SK-N-SH treated with all-trans-retinoic acid at 6 μM for 48 hours (cell line): ENCODE measurements around the gene MORC3.
"Not testable (repeated sequence)": the region's sequence is repeated elsewhere in the genome, so short reads cannot be mapped to it uniquely, and the experiment has no call there.

Experiments used
- ATAC-seq: fragments of 200-7000 bp; cut with Tn5 transposase; 3 replicates; pipeline ENCODE4 v1.9.1; 2020; ENCODE audit warnings: mild to moderate bottlenecking, moderate library complexity
- ARNTL ChIP-seq: fragments of 450-650 bp; formaldehyde crosslinking; IDR thresholded peaks from 2 replicates; pipeline ENCODE4 v1.5.0; 2020; ENCODE audit warnings: low read depth, mild to moderate bottlenecking, moderate library complexity, borderline replicate concordance
- BACH2 ChIP-seq: fragments of 250-450 bp; sonication (Bioruptor Pico); IDR thresholded peaks from 2 replicates; pipeline ENCODE4 v1.9.0; 2021; ENCODE audit warnings: mild to moderate bottlenecking, borderline replicate concordance
- CSDC2 ChIP-seq: fragments of 250-450 bp; sonication (Bioruptor Pico); IDR thresholded peaks from 2 replicates; pipeline ENCODE4 v1.5.0; 2020; ENCODE audit warnings: mild to moderate bottlenecking, moderate library complexity
- ESRRG ChIP-seq: fragments of 250-450 bp; sonication (Bioruptor Pico); IDR thresholded peaks from 2 replicates; pipeline ENCODE4 v1.6.1; 2021; ENCODE audit warnings: mild to moderate bottlenecking
- GLIS3 ChIP-seq: fragments of 250-450 bp; sonication (Bioruptor Pico); IDR thresholded peaks from 2 replicates; pipeline ENCODE4 v1.5.0; 2020; ENCODE audit warnings: mild to moderate bottlenecking, moderate library complexity
- ISL1 ChIP-seq: fragments of 250-450 bp; sonication (Bioruptor Pico); IDR thresholded peaks from 2 replicates; pipeline ENCODE4 v2.1.2; 2022; ENCODE audit warnings: mild to moderate bottlenecking, moderate library complexity
- OSR1 ChIP-seq: fragments of 250-450 bp; sonication (Bioruptor Pico); IDR thresholded peaks from 2 replicates; pipeline ENCODE4 v1.8.0; 2022; ENCODE audit warnings: moderate library complexity, mild to moderate bottlenecking, inconsistent platforms
- PPARA ChIP-seq: fragments of 250-450 bp; sonication (Bioruptor Pico); IDR thresholded peaks from 2 replicates; pipeline ENCODE4 v1.5.0; 2020; ENCODE audit warnings: mild to moderate bottlenecking, borderline replicate concordance
- RARB ChIP-seq: fragments of 250-450 bp; sonication (Bioruptor Pico); IDR thresholded peaks from 2 replicates; pipeline ENCODE4 v1.8.0; 2021; ENCODE audit warnings: mild to moderate bottlenecking, moderate library complexity
- SNAI2 ChIP-seq: fragments of 250-450 bp; sonication (Bioruptor Pico); IDR thresholded peaks from 2 replicates; pipeline ENCODE4 v1.5.0; 2020; ENCODE audit warnings: mild to moderate bottlenecking, moderate library complexity
- TCF4 ChIP-seq: fragments of 250-450 bp; sonication (Bioruptor Pico); IDR thresholded peaks from 2 replicates; pipeline ENCODE4 v1.8.0; 2021; ENCODE audit warnings: mild to moderate bottlenecking, moderate library complexity, borderline replicate concordance
- TOX ChIP-seq: fragments of 250-450 bp; sonication (Bioruptor Pico); IDR thresholded peaks from 2 replicates; pipeline ENCODE4 v1.8.0; 2021; ENCODE audit warnings: mild to moderate bottlenecking, moderate library complexity, borderline replicate concordance
- ZC3H10 ChIP-seq: fragments of 250-450 bp; sonication (Bioruptor Pico); IDR thresholded peaks from 2 replicates; pipeline ENCODE4 v1.5.1; 2021; ENCODE audit warnings: mild to moderate bottlenecking, moderate library complexity
- ZFP3 ChIP-seq: fragments of 250-450 bp; sonication (Bioruptor Pico); IDR thresholded peaks from 2 replicates; pipeline ENCODE4 v1.5.0; 2020; ENCODE audit warnings: mild to moderate bottlenecking, moderate library complexity
- ZFP30 ChIP-seq: fragments of 450-650 bp; formaldehyde crosslinking; IDR thresholded peaks from 2 replicates; pipeline ENCODE4 v1.5.0; 2022; ENCODE audit warnings: mild to moderate bottlenecking, moderate library complexity
- ZNF565 ChIP-seq: fragments of 450-650 bp; formaldehyde crosslinking; conservative IDR thresholded peaks from 2 replicates; pipeline ENCODE4 v1.5.0; 2020; ENCODE audit warnings: low read depth, mild to moderate bottlenecking, moderate library complexity
- ZNF70 ChIP-seq: fragments of 450-650 bp; formaldehyde crosslinking; IDR thresholded peaks from 2 replicates; pipeline ENCODE4 v1.5.0; 2020; ENCODE audit warnings: mild to moderate bottlenecking, moderate library complexity
- ZNF8 ChIP-seq: fragments of 450-650 bp; formaldehyde crosslinking; IDR thresholded peaks from 2 replicates; pipeline ENCODE4 v1.5.0; 2020; ENCODE audit warnings: mild to moderate bottlenecking, moderate library complexity
- TF ChIP-seq, protein P1 (sequence below): fragments of 250-450 bp; sonication (Bioruptor Pico); IDR thresholded peaks from 2 replicates; pipeline ENCODE4 v1.5.0; 2020; ENCODE audit warnings: mild to moderate bottlenecking, moderate library complexity
- TF ChIP-seq, protein P2 (sequence below): fragments of 250-450 bp; sonication (Bioruptor Pico); IDR thresholded peaks from 2 replicates; pipeline ENCODE4 v1.8.0; 2020; ENCODE audit warnings: mild to moderate bottlenecking, moderate library complexity, borderline replicate concordance
- TF ChIP-seq, protein P3 (sequence below): fragments of 250-450 bp; sonication (Bioruptor Pico); IDR thresholded peaks from 2 replicates; pipeline ENCODE4 v1.5.1; 2020; ENCODE audit warnings: low read depth, mild to moderate bottlenecking, moderate library complexity
- TF ChIP-seq, protein P4 (sequence below): fragments of 250-450 bp; sonication (Bioruptor Pico); IDR thresholded peaks from 2 replicates; pipeline ENCODE4 v1.5.1; 2021; ENCODE audit warnings: mild to moderate bottlenecking, moderate library complexity
- TF ChIP-seq, protein P5 (sequence below): fragments of 250-450 bp; sonication (Bioruptor Pico); IDR thresholded peaks from 2 replicates; pipeline ENCODE4 v1.8.0; 2021; ENCODE audit warnings: low read depth, mild to moderate bottlenecking, moderate library complexity, borderline replicate concordance

MORC3 gene

DNA sequence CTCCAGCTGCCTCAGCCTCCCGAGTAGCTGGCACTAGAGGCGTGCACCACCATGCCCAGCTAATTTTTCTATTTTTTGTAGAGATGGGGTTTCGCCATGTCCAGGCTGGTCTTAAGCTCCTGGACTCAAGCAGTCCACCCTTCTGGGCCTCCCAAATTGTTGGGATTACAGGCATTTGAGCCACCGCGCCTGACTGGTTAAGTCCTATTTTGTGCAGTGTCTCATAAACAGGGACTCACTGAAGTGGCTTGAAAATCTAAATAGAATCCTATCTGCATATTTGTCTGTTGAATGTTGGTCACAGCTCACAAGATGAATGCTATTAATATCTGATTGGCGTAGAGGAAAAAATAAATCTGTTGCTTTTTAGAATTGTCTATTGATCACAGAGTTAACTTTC, 59.3 kb downstream of the MORC3 start:
- no peak for ATAC-seq
- TF ChIP-seq, protein P1, sequence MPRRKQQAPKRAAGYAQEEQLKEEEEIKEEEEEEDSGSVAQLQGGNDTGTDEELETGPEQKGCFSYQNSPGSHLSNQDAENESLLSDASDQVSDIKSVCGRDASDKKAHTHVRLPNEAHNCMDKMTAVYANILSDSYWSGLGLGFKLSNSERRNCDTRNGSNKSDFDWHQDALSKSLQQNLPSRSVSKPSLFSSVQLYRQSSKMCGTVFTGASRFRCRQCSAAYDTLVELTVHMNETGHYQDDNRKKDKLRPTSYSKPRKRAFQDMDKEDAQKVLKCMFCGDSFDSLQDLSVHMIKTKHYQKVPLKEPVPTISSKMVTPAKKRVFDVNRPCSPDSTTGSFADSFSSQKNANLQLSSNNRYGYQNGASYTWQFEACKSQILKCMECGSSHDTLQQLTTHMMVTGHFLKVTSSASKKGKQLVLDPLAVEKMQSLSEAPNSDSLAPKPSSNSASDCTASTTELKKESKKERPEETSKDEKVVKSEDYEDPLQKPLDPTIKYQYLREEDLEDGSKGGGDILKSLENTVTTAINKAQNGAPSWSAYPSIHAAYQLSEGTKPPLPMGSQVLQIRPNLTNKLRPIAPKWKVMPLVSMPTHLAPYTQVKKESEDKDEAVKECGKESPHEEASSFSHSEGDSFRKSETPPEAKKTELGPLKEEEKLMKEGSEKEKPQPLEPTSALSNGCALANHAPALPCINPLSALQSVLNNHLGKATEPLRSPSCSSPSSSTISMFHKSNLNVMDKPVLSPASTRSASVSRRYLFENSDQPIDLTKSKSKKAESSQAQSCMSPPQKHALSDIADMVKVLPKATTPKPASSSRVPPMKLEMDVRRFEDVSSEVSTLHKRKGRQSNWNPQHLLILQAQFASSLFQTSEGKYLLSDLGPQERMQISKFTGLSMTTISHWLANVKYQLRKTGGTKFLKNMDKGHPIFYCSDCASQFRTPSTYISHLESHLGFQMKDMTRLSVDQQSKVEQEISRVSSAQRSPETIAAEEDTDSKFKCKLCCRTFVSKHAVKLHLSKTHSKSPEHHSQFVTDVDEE (CRISPR knock-in tag) = no peak
- TF ChIP-seq ARNTL (CRISPR knock-in tag) (no peak), ZNF70 (CRISPR knock-in tag) (no peak), ZC3H10 (no peak), OSR1 (CRISPR knock-in tag) (no peak), ESRRG (no peak), CSDC2 (no peak), PPARA (CRISPR knock-in tag) (no peak), BACH2 (CRISPR knock-in tag) (no peak), ZNF8 (no peak), TOX (no peak)
- TF ChIP-seq, protein P2, sequence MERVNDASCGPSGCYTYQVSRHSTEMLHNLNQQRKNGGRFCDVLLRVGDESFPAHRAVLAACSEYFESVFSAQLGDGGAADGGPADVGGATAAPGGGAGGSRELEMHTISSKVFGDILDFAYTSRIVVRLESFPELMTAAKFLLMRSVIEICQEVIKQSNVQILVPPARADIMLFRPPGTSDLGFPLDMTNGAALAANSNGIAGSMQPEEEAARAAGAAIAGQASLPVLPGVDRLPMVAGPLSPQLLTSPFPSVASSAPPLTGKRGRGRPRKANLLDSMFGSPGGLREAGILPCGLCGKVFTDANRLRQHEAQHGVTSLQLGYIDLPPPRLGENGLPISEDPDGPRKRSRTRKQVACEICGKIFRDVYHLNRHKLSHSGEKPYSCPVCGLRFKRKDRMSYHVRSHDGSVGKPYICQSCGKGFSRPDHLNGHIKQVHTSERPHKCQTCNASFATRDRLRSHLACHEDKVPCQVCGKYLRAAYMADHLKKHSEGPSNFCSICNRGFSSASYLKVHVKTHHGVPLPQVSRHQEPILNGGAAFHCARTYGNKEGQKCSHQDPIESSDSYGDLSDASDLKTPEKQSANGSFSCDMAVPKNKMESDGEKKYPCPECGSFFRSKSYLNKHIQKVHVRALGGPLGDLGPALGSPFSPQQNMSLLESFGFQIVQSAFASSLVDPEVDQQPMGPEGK = no peak
- TF ChIP-seq, protein P3, sequence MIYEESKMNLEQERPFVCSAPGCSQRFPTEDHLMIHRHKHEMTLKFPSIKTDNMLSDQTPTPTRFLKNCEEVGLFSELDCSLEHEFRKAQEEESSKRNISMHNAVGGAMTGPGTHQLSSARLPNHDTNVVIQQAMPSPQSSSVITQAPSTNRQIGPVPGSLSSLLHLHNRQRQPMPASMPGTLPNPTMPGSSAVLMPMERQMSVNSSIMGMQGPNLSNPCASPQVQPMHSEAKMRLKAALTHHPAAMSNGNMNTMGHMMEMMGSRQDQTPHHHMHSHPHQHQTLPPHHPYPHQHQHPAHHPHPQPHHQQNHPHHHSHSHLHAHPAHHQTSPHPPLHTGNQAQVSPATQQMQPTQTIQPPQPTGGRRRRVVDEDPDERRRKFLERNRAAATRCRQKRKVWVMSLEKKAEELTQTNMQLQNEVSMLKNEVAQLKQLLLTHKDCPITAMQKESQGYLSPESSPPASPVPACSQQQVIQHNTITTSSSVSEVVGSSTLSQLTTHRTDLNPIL = no peak
- TF ChIP-seq, all 23 proteins: peak for 0

DNA sequence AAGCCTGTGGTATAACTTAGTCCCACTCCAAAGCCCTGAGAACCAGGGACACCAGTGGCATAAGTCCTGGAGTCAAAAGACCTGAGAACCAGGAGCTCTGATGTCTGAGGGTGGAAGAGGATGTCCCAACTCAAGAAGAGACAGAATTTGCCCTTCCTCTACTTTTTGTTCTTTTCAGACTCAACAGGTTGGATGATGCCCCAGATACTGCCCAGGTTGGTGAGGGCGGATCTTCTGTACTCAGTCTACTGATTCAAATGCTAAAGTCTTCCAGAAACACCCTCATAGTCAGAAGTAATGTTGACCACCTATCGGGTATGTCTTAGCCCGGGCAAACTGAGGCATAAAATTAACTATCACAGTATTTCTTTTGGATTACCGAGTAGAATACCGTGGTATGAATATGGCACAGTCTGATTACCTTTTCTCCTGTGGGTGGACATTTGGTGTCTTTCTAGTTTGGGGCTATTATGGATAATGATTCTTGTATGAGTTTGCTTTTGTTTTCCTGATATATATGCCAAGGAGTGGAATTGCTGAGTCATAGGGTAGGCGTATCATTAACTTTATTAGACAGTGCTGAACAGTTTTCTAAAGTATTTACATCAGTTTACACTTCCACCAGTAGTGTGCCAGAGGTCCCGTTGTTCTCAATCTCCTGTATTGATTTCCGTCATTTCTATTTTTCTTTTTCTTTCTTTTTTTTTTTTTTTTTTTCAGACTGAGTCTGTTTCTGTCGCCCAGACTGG, 62.0 kb downstream of the MORC3 start:
- TF ChIP-seq, protein P1 (CRISPR knock-in tag) = no peak
- TF ChIP-seq GLIS3 (CRISPR knock-in tag) (no peak), TCF4 (no peak), ESRRG (no peak), ARNTL (CRISPR knock-in tag) (no peak), RARB (CRISPR knock-in tag) (no peak), ZNF565 (no peak), TOX (no peak), ZFP3 (CRISPR knock-in tag) (no peak), ISL1 (CRISPR knock-in tag) (no peak), SNAI2 (no peak), ZFP30 (CRISPR knock-in tag) (no peak), CSDC2 (no peak), OSR1 (CRISPR knock-in tag) (no peak), BACH2 (CRISPR knock-in tag) (no peak), ZNF70 (CRISPR knock-in tag) (no peak), ZNF8 (no peak)
- TF ChIP-seq, protein P4, sequence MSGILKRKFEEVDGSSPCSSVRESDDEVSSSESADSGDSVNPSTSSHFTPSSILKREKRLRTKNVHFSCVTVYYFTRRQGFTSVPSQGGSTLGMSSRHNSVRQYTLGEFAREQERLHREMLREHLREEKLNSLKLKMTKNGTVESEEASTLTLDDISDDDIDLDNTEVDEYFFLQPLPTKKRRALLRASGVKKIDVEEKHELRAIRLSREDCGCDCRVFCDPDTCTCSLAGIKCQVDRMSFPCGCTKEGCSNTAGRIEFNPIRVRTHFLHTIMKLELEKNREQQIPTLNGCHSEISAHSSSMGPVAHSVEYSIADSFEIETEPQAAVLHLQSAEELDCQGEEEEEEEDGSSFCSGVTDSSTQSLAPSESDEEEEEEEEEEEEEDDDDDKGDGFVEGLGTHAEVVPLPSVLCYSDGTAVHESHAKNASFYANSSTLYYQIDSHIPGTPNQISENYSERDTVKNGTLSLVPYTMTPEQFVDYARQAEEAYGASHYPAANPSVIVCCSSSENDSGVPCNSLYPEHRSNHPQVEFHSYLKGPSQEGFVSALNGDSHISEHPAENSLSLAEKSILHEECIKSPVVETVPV (CRISPR knock-in tag) = no peak
- TF ChIP-seq, protein P2 = no peak
- TF ChIP-seq, protein P5, sequence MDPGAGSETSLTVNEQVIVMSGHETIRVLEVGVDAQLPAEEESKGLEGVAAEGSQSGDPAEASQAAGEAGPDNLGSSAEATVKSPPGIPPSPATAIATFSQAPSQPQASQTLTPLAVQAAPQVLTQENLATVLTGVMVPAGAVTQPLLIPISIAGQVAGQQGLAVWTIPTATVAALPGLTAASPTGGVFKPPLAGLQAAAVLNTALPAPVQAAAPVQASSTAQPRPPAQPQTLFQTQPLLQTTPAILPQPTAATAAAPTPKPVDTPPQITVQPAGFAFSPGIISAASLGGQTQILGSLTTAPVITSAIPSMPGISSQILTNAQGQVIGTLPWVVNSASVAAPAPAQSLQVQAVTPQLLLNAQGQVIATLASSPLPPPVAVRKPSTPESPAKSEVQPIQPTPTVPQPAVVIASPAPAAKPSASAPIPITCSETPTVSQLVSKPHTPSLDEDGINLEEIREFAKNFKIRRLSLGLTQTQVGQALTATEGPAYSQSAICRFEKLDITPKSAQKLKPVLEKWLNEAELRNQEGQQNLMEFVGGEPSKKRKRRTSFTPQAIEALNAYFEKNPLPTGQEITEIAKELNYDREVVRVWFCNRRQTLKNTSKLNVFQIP (CRISPR knock-in tag) = no peak
- TF ChIP-seq, all 23 proteins: peak for 0

DNA sequence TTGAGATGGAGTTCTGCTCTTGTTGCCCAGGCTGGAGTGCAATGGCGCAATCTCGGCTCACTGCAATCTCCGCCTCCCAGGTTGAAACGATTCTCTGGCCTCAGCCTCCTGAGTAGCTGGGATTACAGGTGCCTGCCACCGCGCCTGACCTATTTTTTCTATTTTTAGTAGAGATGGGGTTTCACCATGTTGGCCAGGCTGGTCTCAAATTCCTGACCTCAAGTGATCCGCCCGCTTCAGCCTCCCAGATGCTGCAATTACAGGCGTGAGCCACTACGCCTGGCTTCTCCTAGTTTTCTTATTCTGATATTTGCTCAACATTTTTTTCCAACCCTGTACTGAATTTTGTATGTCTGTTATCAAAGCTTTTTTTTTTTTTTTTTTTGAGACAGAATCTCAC, 62.7 kb downstream of the MORC3 start:
- ATAC-seq = not testable (repeated sequence)

More for the DNA sequence above, 62.0 kb downstream of the MORC3 start:
- no peak for ATAC-seq
